Measurements from ENCODE around the gene TRPV6.

The TRPV6 gene

GRCh38 chr7:142923391-142923790 is 37.8 kb upstream of the TRPV6 start:
- TF ChIP-seq EZH2phosphoT487 (IDR thresholded peaks at IDR 0.05; ENCODE audit: low read length) (no peak), EZH2 (optimal IDR thresholded peaks at IDR 0.05; ENCODE audit: low read depth, low read length) (no peak)
- TF ChIP-seq, protein P1, sequence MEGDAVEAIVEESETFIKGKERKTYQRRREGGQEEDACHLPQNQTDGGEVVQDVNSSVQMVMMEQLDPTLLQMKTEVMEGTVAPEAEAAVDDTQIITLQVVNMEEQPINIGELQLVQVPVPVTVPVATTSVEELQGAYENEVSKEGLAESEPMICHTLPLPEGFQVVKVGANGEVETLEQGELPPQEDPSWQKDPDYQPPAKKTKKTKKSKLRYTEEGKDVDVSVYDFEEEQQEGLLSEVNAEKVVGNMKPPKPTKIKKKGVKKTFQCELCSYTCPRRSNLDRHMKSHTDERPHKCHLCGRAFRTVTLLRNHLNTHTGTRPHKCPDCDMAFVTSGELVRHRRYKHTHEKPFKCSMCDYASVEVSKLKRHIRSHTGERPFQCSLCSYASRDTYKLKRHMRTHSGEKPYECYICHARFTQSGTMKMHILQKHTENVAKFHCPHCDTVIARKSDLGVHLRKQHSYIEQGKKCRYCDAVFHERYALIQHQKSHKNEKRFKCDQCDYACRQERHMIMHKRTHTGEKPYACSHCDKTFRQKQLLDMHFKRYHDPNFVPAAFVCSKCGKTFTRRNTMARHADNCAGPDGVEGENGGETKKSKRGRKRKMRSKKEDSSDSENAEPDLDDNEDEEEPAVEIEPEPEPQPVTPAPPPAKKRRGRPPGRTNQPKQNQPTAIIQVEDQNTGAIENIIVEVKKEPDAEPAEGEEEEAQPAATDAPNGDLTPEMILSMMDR (IDR thresholded peaks at IDR 0.05; ENCODE audit: low read length) = no peak
- Histone ChIP-seq H3K4me2 (ENCODE audit: low read depth, low read length) (no peak overlapping the region), H3K36me3 (replicated peaks; ENCODE audit: insufficient read depth, low read length) (no peaks in the 10 kb centered on the region), H3K9ac (ENCODE audit: low read length) (no peak overlapping the region), H3K4me1 (ENCODE audit: low read length) (no peaks in the 10 kb centered on the region), H3K27me3 (replicated peaks; ENCODE audit: insufficient read depth, low read length) (no peaks in the 10 kb centered on the region), H3F3A (ENCODE audit: insufficient read depth, low read length) (no peaks in the 10 kb centered on the region), H3K9me2 (replicated peaks; ENCODE audit: insufficient read depth, low read length) (no peaks in the 10 kb centered on the region), H3K9me3 (replicated peaks; ENCODE audit: insufficient read depth, low read length) (no peaks in the 10 kb centered on the region), H2AFZ (ENCODE audit: low read length) (no peak overlapping the region), H3K27ac (ENCODE audit: low read length) (no peak overlapping the region), H3K79me2 (ENCODE audit: low read length) (no peaks in the 10 kb centered on the region), H4K20me1 (ENCODE audit: insufficient read depth, low read length) (no peaks in the 10 kb centered on the region), H3K4me3 (ENCODE audit: low read length) (no peak overlapping the region)
- DNase-seq = no peak

- Histone ChIP-seq H4K20me1 (ENCODE audit: insufficient read depth, low read length) (no peaks in the 10 kb centered on the region), H3K4me2 (ENCODE audit: low read depth, low read length) (no peak overlapping the region), H3K27ac (ENCODE audit: low read length) (no peak overlapping the region), H2AFZ (ENCODE audit: low read length) (no peak overlapping the region), H3K27me3 (replicated peaks; ENCODE audit: insufficient read depth, low read length) (no peaks in the 10 kb centered on the region), H3F3A (ENCODE audit: insufficient read depth, low read length) (no peaks in the 10 kb centered on the region), H3K9me3 (replicated peaks; ENCODE audit: insufficient read depth, low read length) (no peaks in the 10 kb centered on the region), H3K9me2 (replicated peaks; ENCODE audit: insufficient read depth, low read length) (no peaks in the 10 kb centered on the region), H3K79me2 (ENCODE audit: low read length) (no peaks in the 10 kb centered on the region), H3K36me3 (replicated peaks; ENCODE audit: insufficient read depth, low read length) (no peaks in the 10 kb centered on the region), H3K9ac (ENCODE audit: low read length) (no peak overlapping the region), H3K4me1 (ENCODE audit: low read length) (no peaks in the 10 kb centered on the region), H3K4me3 (ENCODE audit: low read length) (no peak overlapping the region)
- no peak for DNase-seq
- TF ChIP-seq EZH2phosphoT487 (IDR thresholded peaks at IDR 0.05; ENCODE audit: low read length) (no peak), EZH2 (optimal IDR thresholded peaks at IDR 0.05; ENCODE audit: low read depth, low read length) (no peak)
- TF ChIP-seq, protein P1 (IDR thresholded peaks at IDR 0.05; ENCODE audit: low read length) = no peak
These were observed 34.1 kb upstream of the TRPV6 start for GRCh38 chr7:142919656-142920055.

DNA sequence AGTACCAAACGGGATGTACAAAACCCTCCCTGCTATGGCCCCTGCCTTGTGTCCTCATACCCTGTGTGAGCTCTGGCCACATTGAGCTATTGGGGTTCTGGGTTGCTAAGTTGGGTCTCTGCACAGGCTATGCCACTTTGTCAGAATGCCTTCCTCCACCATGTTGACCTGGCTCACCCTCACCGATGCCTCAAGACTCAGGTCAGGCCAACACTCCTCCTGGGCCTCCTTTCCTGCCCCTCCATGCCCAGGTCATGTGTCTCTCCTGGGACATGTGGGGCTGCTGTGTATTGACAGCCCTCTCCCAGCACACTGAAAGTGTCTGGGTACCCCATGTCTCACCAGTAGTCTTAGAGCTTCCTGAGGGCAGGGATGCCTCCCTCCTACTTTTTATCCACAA is 33.4 kb upstream of the TRPV6 start:
- Histone ChIP-seq H3K36me3 (replicated peaks; ENCODE audit: insufficient read depth, low read length) (no peaks in the 10 kb centered on the region), H3K4me1 (ENCODE audit: low read length) (no peaks in the 10 kb centered on the region), H3K4me3 (ENCODE audit: low read length) (no peak overlapping the region), H4K20me1 (ENCODE audit: insufficient read depth, low read length) (no peaks in the 10 kb centered on the region), H3K9me2 (replicated peaks; ENCODE audit: insufficient read depth, low read length) (no peaks in the 10 kb centered on the region), H3K27ac (ENCODE audit: low read length) (no peak overlapping the region), H2AFZ (ENCODE audit: low read length) (no peak overlapping the region), H3K79me2 (ENCODE audit: low read length) (no peaks in the 10 kb centered on the region), H3F3A (ENCODE audit: insufficient read depth, low read length) (no peaks in the 10 kb centered on the region), H3K4me2 (ENCODE audit: low read depth, low read length) (no peak overlapping the region), H3K9ac (ENCODE audit: low read length) (no peak overlapping the region), H3K9me3 (replicated peaks; ENCODE audit: insufficient read depth, low read length) (no peaks in the 10 kb centered on the region), H3K27me3 (replicated peaks; ENCODE audit: insufficient read depth, low read length) (no peaks in the 10 kb centered on the region)
- no peak for DNase-seq
- TF ChIP-seq, protein P1 (IDR thresholded peaks at IDR 0.05; ENCODE audit: low read length) = no peak
- TF ChIP-seq EZH2phosphoT487 (IDR thresholded peaks at IDR 0.05; ENCODE audit: low read length) = no peak
- no peak for TF ChIP-seq EZH2 (optimal IDR thresholded peaks at IDR 0.05; ENCODE audit: low read depth, low read length)
